ENCODE measurements around the gene ZNF668.

ZNF668 gene

DNA sequence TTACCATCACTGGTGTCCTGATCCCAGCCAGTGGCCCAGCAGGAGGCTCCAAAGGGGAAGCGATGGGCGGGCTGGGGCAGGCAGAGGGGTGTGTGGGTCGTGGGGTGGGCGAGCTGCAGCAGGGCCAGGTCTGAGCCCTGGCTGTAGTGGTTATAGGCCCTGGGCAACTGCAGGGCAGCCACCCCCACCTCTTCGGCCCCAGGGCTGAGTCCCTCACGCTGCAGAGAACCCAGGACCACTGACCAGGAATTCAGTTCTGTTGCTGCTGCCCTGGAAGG, 12.5 kb upstream of the ZNF668 start:
- H3K79me2 ChIP-seq (ENCODE audit: control insufficient read depth, insufficient read depth, low read length, unreplicated experiment): peaks cover 24% of the 10 kb centered on the region
- no peak overlapping the region for H2AFZ ChIP-seq (ENCODE audit: low read length, unreplicated experiment)
- no peak overlapping the region for H3K27ac ChIP-seq (ENCODE audit: low read depth, low read length)
- H3K27me3 ChIP-seq (ENCODE audit: insufficient read depth, low read length): no peaks in the 10 kb centered on the region
- H3K4me3 ChIP-seq (ENCODE audit: low read depth, low read length): no peak overlapping the region
- peaks cover 7% of the 10 kb centered on the region; the same call in 1 of the 2 replicates for H3K36me3 ChIP-seq (ENCODE audit: insufficient read depth, low read length)
- H3K4me1 ChIP-seq (ENCODE audit: control insufficient read depth, insufficient read depth, low read length, unreplicated experiment): peaks cover 8% of the 10 kb centered on the region

DNA sequence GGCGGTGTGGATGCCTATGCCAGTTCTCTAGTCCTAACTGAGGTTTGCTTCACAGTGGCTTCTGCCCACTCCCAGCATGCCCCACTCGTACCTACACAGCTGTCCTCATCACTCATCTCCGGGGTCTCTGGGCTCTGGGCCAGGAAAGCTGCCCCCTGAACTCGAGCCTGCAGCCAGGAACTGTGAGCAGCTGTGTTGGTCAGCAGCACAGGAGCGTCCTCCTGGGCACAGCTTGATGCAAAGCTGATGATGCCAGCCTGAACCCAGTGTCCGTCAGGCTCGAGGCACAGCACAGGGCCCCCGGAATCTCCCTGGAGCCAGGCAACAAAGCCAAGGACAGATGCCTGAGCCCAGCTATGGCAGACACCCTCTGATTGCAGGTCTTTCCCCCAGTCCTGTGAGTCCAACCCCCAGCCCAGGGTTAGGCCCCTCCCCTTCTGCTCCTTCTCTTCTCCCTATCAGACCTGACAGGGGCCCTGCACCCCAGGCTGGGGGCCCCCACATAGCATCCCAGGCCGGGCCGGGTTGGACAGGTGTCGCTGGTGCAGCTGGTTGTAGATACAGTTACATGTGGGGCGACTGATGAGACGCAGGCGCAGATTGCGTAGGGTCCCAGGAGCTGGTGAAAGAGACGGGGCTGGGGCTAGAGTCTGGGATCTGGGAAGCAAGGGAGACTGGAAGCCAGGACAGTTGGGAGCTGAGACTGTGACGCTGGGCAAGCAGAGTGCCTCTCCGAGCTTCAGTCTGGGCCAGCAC, 12.0 kb upstream of the ZNF668 start:
- H3K27me3 ChIP-seq (ENCODE audit: insufficient read depth, low read length): no peaks in the 10 kb centered on the region
- H3K4me1 ChIP-seq (ENCODE audit: control insufficient read depth, insufficient read depth, low read length, unreplicated experiment): peaks cover 8% of the 10 kb centered on the region
- H3K27ac ChIP-seq (ENCODE audit: low read depth, low read length): no peak overlapping the region
- H3K4me3 ChIP-seq (ENCODE audit: low read depth, low read length): no peak overlapping the region
- H2AFZ ChIP-seq (ENCODE audit: low read length, unreplicated experiment): no peak overlapping the region
- peaks cover 7% of the 10 kb centered on the region; the same call in 1 of the 2 replicates for H3K36me3 ChIP-seq (ENCODE audit: insufficient read depth, low read length)
- H3K79me2 ChIP-seq (ENCODE audit: control insufficient read depth, insufficient read depth, low read length, unreplicated experiment): peaks cover 19% of the 10 kb centered on the region

DNA sequence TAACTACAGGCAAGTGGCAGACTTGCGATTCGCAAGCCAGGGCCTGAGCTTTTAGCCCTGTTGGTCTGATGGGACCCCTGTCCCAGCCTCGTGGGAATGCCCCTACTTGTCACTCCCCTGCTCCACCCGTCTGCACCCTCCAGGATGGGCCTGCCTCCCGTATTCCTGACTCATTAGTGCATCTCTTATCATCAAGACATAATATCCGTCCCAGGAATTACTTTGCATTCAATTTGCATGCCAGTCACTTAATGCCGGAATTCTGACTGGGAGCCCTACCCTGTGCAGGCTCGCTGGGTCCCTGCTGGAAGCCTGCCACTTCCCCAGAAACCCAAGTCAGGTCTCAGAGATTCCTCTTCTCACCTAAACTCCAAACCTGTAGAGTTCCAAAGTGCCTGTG, 11.4 kb upstream of the ZNF668 start:
- Histone ChIP-seq H3K79me2 (ENCODE audit: control insufficient read depth, insufficient read depth, low read length, unreplicated experiment) (peaks cover 12% of the 10 kb centered on the region), H3K36me3 (ENCODE audit: insufficient read depth, low read length) (peaks cover 7% of the 10 kb centered on the region; the same call in 1 of the 2 replicates), H2AFZ (ENCODE audit: low read length, unreplicated experiment) (no peak overlapping the region), H3K27ac (ENCODE audit: low read depth, low read length) (no peak overlapping the region), H3K4me1 (ENCODE audit: control insufficient read depth, insufficient read depth, low read length, unreplicated experiment) (peaks cover 7% of the 10 kb centered on the region), H3K27me3 (ENCODE audit: insufficient read depth, low read length) (no peaks in the 10 kb centered on the region), H3K4me3 (ENCODE audit: low read depth, low read length) (no peak overlapping the region)

DNA sequence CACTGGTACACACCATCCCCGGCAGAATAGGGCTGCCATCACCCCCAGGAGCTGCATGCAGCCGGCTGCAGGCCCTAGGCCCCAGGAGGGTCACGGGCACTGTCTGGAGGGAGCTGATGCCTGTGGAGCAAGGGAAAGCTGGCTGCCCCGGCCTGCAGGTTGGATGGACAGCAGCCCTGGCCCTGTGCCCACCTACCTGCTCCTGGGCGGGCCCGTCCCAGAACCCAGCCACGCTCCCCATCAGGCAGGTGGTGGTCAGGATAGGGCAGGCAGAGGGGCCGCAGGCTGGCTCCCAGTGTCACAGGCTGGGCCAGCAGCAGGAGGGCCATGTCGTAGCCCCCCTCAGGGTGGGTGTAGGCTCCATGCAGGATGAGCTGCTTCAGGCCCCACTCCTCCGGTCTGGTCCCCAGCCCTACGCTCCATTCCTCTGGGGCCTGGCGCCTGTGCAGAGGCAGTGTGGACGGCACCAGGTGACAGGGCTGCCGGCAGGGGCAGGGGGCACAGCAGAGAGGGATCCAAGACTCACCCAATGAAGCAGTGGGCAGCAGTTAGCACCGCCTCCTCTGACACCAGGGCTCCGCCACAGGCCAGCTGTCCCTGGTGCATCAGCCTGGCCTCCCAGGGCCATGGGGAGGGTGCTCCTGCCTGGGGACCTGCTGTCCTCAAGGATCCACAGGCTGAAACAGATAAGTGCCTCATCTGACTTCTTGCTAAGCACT, 10.7 kb upstream of the ZNF668 start:
- H3K4me1 ChIP-seq (ENCODE audit: control insufficient read depth, insufficient read depth, low read length, unreplicated experiment): peaks cover 5% of the 10 kb centered on the region
- no peak overlapping the region for H2AFZ ChIP-seq (ENCODE audit: low read length, unreplicated experiment)
- no peak overlapping the region for H3K27ac ChIP-seq (ENCODE audit: low read depth, low read length)
- peaks cover 9% of the 10 kb centered on the region for H3K79me2 ChIP-seq (ENCODE audit: control insufficient read depth, insufficient read depth, low read length, unreplicated experiment)
- H3K36me3 ChIP-seq (ENCODE audit: insufficient read depth, low read length): peaks cover 12% of the 10 kb centered on the region; the same call in 1 of the 2 replicates
- no peaks in the 10 kb centered on the region for H3K27me3 ChIP-seq (ENCODE audit: insufficient read depth, low read length)
- no peak overlapping the region for H3K4me3 ChIP-seq (ENCODE audit: low read depth, low read length)

DNA sequence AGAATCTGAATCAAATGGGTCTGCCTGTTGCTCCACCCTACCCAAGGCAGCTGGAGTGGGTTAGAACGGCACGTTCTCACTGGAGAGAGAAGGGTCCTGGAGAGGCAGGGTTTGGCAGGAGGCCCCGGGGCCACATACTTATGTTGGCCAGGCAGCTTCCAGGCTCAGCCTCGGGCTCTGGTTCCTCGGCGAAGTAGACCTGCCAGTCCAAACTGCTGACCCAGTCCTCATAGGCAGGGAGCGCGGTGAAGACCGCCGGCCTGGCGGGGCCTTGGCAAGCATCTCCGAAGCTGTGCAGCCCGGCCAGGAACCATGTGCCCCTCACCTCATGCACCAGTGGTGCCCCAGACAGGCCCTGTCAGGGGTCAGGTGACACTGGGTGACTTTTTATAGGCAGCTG, 9.9 kb upstream of the ZNF668 start:
- Histone ChIP-seq H3K79me2 (ENCODE audit: control insufficient read depth, insufficient read depth, low read length, unreplicated experiment) (peaks cover 8% of the 10 kb centered on the region), H3K4me3 (ENCODE audit: low read depth, low read length) (no peak overlapping the region), H3K4me1 (ENCODE audit: control insufficient read depth, insufficient read depth, low read length, unreplicated experiment) (peaks cover 5% of the 10 kb centered on the region), H3K27ac (ENCODE audit: low read depth, low read length) (no peak overlapping the region), H2AFZ (ENCODE audit: low read length, unreplicated experiment) (no peak overlapping the region), H3K27me3 (ENCODE audit: insufficient read depth, low read length) (no peaks in the 10 kb centered on the region), H3K36me3 (ENCODE audit: insufficient read depth, low read length) (peaks cover 12% of the 10 kb centered on the region; the same call in 1 of the 2 replicates)

DNA sequence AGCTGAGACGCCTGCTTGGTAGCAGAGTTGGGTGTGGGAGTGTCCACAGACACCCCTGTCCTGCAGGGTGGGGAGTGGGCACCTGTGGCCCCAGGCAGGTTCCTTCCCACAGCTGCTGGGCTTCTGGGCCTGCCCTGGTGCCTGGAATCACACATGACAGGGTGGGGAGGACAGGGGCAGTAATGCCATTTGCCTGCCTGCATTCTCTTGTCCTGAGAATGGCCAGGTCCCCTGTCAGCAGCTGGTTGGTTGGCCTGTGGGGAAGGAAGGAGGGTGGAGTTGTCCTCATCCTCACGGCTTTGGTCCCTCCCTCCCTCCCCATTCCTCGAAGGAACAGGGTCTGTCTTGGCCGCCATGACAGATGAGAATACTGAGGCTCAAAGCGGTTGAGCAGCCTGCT, 9.5 kb upstream of the ZNF668 start:
- H3K36me3 ChIP-seq (ENCODE audit: insufficient read depth, low read length): peaks cover 12% of the 10 kb centered on the region; the same call in 1 of the 2 replicates

DNA sequence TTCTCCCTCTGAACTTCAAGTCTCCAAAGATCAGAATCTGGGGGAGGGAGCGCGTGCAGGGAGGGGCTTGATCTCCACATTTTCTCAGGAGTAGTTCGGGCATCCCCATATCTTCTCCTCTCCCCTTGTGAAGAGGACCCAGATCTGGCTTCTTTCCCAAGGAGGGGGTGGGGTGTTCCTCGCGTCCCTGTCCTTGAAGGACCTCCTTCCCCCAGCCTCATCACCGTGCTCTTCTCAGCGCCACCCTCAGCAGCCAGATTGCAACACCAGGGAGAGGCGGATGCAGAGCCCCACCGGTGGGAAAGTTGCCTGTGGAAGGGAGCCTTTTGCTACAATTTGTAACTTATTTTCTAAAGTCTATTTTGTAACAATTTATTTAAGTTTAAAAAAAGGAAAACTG, 9.0 kb upstream of the ZNF668 start:
- Histone ChIP-seq H3K4me1 (ENCODE audit: control insufficient read depth, insufficient read depth, low read length, unreplicated experiment) (peaks cover 5% of the 10 kb centered on the region), H2AFZ (ENCODE audit: low read length, unreplicated experiment) (no peak overlapping the region), H3K79me2 (ENCODE audit: control insufficient read depth, insufficient read depth, low read length, unreplicated experiment) (no peaks in the 10 kb centered on the region), H3K4me3 (ENCODE audit: low read depth, low read length) (no peak overlapping the region), H3K27ac (ENCODE audit: low read depth, low read length) (no peak overlapping the region), H3K27me3 (ENCODE audit: insufficient read depth, low read length) (no peaks in the 10 kb centered on the region), H3K36me3 (ENCODE audit: insufficient read depth, low read length) (peaks cover 13% of the 10 kb centered on the region; the same call in 1 of the 2 replicates)

More for the DNA sequence above, 9.5 kb upstream of the ZNF668 start:
- no peaks in the 10 kb centered on the region for H3K27me3 ChIP-seq (ENCODE audit: insufficient read depth, low read length)
- H3K4me3 ChIP-seq (ENCODE audit: low read depth, low read length): no peak overlapping the region
- peaks cover 4% of the 10 kb centered on the region for H3K79me2 ChIP-seq (ENCODE audit: control insufficient read depth, insufficient read depth, low read length, unreplicated experiment)
- H2AFZ ChIP-seq (ENCODE audit: low read length, unreplicated experiment): no peak overlapping the region
- peaks cover 5% of the 10 kb centered on the region for H3K4me1 ChIP-seq (ENCODE audit: control insufficient read depth, insufficient read depth, low read length, unreplicated experiment)
- no peak overlapping the region for H3K27ac ChIP-seq (ENCODE audit: low read depth, low read length)

DNA sequence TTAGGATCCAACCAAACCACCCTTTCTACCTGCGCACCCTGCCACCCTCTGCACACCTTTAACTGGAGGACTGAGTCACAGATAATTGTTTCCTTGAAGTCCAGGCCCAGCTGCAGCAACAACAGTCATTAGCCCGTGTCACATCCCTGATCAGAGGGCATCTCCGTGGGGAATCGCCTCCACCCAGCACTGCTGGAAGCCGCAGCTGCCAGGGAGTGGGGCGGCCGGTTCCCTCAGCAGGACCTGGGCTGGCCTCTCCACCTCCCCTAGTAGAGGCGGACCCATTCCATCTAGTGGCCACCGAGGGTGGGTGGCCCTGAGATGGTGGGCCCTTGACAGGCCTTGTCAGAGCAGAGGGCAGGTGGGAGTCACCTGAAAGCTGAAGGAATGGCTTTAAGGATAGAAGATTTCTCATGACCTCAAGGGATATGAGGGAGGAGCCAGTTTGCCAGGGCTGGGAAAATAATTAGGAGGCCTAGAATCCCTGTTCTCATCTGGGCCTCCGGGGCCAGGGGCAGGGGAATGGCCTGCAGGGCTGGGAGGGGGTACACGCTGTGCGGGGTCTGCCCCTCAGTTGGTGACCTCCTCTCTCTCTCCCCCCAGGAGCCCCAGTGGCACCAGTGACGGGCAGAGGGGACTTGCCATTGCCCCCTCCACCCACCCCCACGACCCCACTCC, 8.5 kb upstream of the ZNF668 start:
- Histone ChIP-seq H3K27me3 (ENCODE audit: insufficient read depth, low read length) (no peaks in the 10 kb centered on the region), H3K79me2 (ENCODE audit: control insufficient read depth, insufficient read depth, low read length, unreplicated experiment) (peaks cover 4% of the 10 kb centered on the region), H3K4me1 (ENCODE audit: control insufficient read depth, insufficient read depth, low read length, unreplicated experiment) (peaks cover 5% of the 10 kb centered on the region), H3K4me3 (ENCODE audit: low read depth, low read length) (no peak overlapping the region), H3K36me3 (ENCODE audit: insufficient read depth, low read length) (peaks cover 18% of the 10 kb centered on the region; the same call in 1 of the 2 replicates), H3K27ac (ENCODE audit: low read depth, low read length) (no peak overlapping the region), H2AFZ (ENCODE audit: low read length, unreplicated experiment) (no peak overlapping the region)

DNA sequence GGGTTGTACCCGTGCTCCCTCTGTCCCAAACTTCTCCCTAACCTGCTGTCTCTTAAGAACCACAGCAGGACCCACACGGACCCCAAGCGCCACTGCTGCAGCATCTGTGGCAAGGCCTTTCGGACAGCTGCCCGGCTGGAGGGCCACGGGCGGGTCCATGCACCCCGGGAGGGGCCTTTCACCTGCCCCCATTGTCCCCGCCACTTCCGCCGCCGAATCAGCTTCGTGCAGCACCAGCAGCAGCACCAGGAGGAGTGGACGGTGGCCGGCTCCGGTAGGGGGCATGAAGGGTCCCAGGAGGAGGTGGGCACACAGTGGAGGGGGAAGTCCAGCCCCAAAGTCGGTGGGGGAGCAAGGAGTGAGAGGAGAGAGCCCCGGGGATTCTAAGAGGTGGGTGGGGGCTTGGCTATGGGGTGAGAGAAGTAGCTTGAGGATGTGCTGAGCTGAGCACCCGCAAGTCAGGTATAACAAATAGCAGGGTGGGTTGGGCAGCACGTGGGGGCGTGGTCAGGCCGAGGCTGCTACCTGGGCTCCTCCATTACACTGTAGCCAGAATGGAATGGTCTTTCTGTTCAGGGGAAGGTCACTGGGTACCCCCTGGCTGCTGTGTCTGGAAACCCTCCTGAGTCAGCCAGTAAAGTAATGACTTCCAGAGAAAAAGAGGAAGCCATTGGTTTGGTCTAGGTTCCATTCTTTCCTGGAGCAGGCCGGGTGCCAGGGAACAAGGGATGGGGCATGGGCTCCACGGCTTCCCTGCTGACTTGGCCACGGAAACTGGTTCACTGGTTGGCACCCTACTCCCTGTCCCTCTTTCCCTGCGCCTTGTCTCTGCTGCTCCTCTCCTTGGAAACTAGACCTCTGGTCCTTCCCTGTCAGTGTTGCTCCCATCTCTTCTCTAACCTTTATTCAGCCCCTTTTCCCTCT, 7.7 kb upstream of the ZNF668 start:
- Histone ChIP-seq H2AFZ (ENCODE audit: low read length, unreplicated experiment) (no peak overlapping the region), H3K79me2 (ENCODE audit: control insufficient read depth, insufficient read depth, low read length, unreplicated experiment) (peaks cover 12% of the 10 kb centered on the region), H3K36me3 (ENCODE audit: insufficient read depth, low read length) (peaks cover 21% of the 10 kb centered on the region; the same call in 1 of the 2 replicates), H3K4me1 (ENCODE audit: control insufficient read depth, insufficient read depth, low read length, unreplicated experiment) (peaks cover 5% of the 10 kb centered on the region), H3K27me3 (ENCODE audit: insufficient read depth, low read length) (no peaks in the 10 kb centered on the region), H3K27ac (ENCODE audit: low read depth, low read length) (no peak overlapping the region), H3K4me3 (ENCODE audit: low read depth, low read length) (no peak overlapping the region)

Data from ACC112 (cell line).